C4-2B (cell line): Measurements from ENCODE around the gene THBD.

Source experiments
- CTCF ChIP-seq: fragments of 450-650 bp; conservative IDR thresholded peaks from 2 replicates; pipeline ENCODE4 v1.5.1; 2017; ENCODE audit warnings: mild to moderate bottlenecking
- ZFX ChIP-seq: fragments of 450-650 bp; IDR thresholded peaks from 2 replicates; pipeline ENCODE4 v1.6.1; 2017

- TF ChIP-seq CTCF (no peak), ZFX (no peak)
These were observed 36.6 kb upstream of the THBD start, which contains the start of gene CD93 for GRCh38 chr20:23086056-23086566.
